ENCODE data around the gene CFAP410. TPM values are rescaled to one million over a fixed set of nuclear protein-coding genes. Genes with fewer than 3 reads are reported as not detected.

CFAP410 gene
- total and polyA plus RNA-seq, 2 donors (not counting 3 experiments of a cell fraction or from before 2014, with no cell fraction given) = 7.2 to 12.2 TPM

- Histone ChIP-seq H2AFZ (ENCODE audit: low read depth, low read length) (no peak overlapping the region), H3K79me2 (ENCODE audit: control insufficient read depth, insufficient read depth, low read length) (no peaks in the 10 kb centered on the region), H4K20me1 (replicated peaks; ENCODE audit: control insufficient read depth, extremely low read depth, insufficient read depth, low read length) (no peaks in the 10 kb centered on the region), H3K27me3 (ENCODE audit: control insufficient read depth in 2 of 2, insufficient read depth in 2 of 2, low read length in 2 of 2) (no peaks in the 10 kb centered on the region), H3K9me3 (replicated peaks; ENCODE audit: control insufficient read depth, insufficient read depth, low read length) (no peaks in the 10 kb centered on the region), H3K4me2 (ENCODE audit: insufficient read depth, low read length) (no peak overlapping the region), H3K9me1 (replicated peaks; ENCODE audit: control insufficient read depth, extremely low read depth, insufficient read depth, low read length) (no peaks in the 10 kb centered on the region), H3K36me3 (ENCODE audit: control insufficient read depth in 2 of 2, extremely low read depth in 1 of 2, insufficient read depth in 2 of 2, low read length in 2 of 2) (peaks cover 8 to 64% of the 10 kb centered on the region in 2 experiments), H3K4me1 (ENCODE audit: control insufficient read depth, extremely low read depth, insufficient read depth, low read length) (no peaks in the 10 kb centered on the region), H3K4me3 (replicated peaks in 1 of 3; ENCODE audit: insufficient read depth in 1 of 3, low read depth in 1 of 3, low read length in 3 of 3) (no peak overlapping the region), H3K27ac (ENCODE audit: insufficient read depth, low read depth, low read length) (no peak overlapping the region), H3K9ac (replicated peaks; ENCODE audit: extremely low read depth, insufficient read depth, low read length) (no peak overlapping the region)
- no peak for FAIRE-seq
- no peak for DNase-seq (ENCODE audit: low read depth, low spot score)
- CTCF ChIA-PET = no interaction called here
- BruUV-seq (replicated peaks) = no TSS peak
- TF ChIP-seq JUN (IDR thresholded peaks at IDR 0.05; ENCODE audit: borderline replicate concordance, insufficient read depth, insufficient read length, low read depth) = no peak
- TF ChIP-seq CTCF (IDR thresholded peaks at IDR 0.05; ENCODE audit: extremely low read depth in 1 of 2, insufficient read depth in 1 of 2, low read depth in 1 of 2, low read length in 2 of 2) = no peak
- no peak for TF ChIP-seq MYC (IDR thresholded peaks at IDR 0.05; ENCODE audit: low read depth, low read length)
- no peak for TF ChIP-seq FOS (IDR thresholded peaks at IDR 0.05; ENCODE audit: borderline replicate concordance, insufficient read depth, low read length)
- TF ChIP-seq MAX (IDR thresholded peaks at IDR 0.05; ENCODE audit: insufficient read depth, insufficient read length) = no peak
- no peak for TF ChIP-seq EZH2 (IDR thresholded peaks at IDR 0.05; ENCODE audit: borderline replicate concordance, low read depth, low read length, severe bottlenecking)
- POLR2A ChIA-PET = no interaction called here
- dilution Hi-C loops (cut with MboI; ENCODE audit: extremely low pct_ligation_motif_present, low sequenced_read_pairs) = no loop called here
- intact Hi-C loops (cut with micrococcal nuclease) = no loop called here
These were observed 23.4 kb downstream of the CFAP410 start for GRCh38 chr21:44315691-44316203.

Data from endothelial cell of umbilical vein (primary cell).